ENCODE results near the gene DST. TPM values are rescaled to one million over a fixed set of nuclear protein-coding genes. Genes with fewer than 3 reads are reported as not detected.

DST gene
- total and polyA plus RNA-seq, 2 of the 8 experiments (the other 6 are each of a cell fraction or from before 2014, with no cell fraction given), result 49.4 to 116 TPM

GRCh38 chr6:56531839-56532595 lies 110.7 kb downstream of the DST start (continued):
- TF ChIP-seq GABPA (IDR thresholded peaks at IDR 0.05; ENCODE audit: borderline replicate concordance, insufficient read depth, low read length), result no peak
